Neural progenitor cell (in vitro differentiated cells): ENCODE data around the gene PDIA3. TPM values are rescaled to one million over a fixed set of nuclear protein-coding genes. Genes with fewer than 3 reads are reported as not detected.

ENCODE experiments used
- DNase-seq: peaks from one replicate; pipeline ENCODE4 v3.0.0-alpha.2; 2016; ENCODE audit warnings: low spot score
- H2AFZ ChIP-seq: fragments of 200-600 bp; sonication (generic); replicated peaks from 2 replicates; pipeline ENCODE4 v1.6.1; 2016; ENCODE audit warnings: antibody characterized with exemption
- H3F3A ChIP-seq: fragments of 200-600 bp; sonication (generic); 2 replicates; pipeline ENCODE4 v1.6.1; 2016; ENCODE audit warnings: antibody characterized with exemption, low read depth
- H3K27ac ChIP-seq: fragments of 200-600 bp; sonication (generic); 2 replicates; pipeline ENCODE4 v1.5.1; 2016; ENCODE audit warnings: mild to moderate bottlenecking
- H3K27me3 ChIP-seq: fragments of 200-600 bp; sonication (generic); 2 replicates; pipeline ENCODE4 v1.6.1; 2016; ENCODE audit warnings: mild to moderate bottlenecking, moderate library complexity
- H3K36me3 ChIP-seq: fragments of 200-600 bp; sonication (generic); 2 replicates; pipeline ENCODE4 v1.5.1; 2016
- H3K4me1 ChIP-seq: fragments of 200-600 bp; sonication (generic); 2 replicates; pipeline ENCODE4 v1.6.1; 2016; ENCODE audit warnings: mixed run types
- H3K4me2 ChIP-seq: fragments of 200-600 bp; sonication (generic); 2 replicates; pipeline ENCODE4 v1.6.1; 2016
- H3K4me3 ChIP-seq: fragments of 200-600 bp; sonication (generic); 2 replicates; pipeline ENCODE4 v1.5.1; 2016
- H3K79me2 ChIP-seq: fragments of 200-600 bp; sonication (generic); 2 replicates; pipeline ENCODE4 v1.6.1; 2016; ENCODE audit warnings: low read depth
- H3K9ac ChIP-seq: fragments of 200-600 bp; sonication (generic); 2 replicates; pipeline ENCODE4 v1.6.1; 2016
- H3K9me3 ChIP-seq: fragments of 200-600 bp; sonication (generic); 2 replicates; pipeline ENCODE4 v1.5.1; 2016; ENCODE audit warnings: low read depth
- H4K20me1 ChIP-seq: fragments of 200-600 bp; sonication (generic); 2 replicates; pipeline ENCODE4 v1.6.1; 2016; ENCODE audit warnings: low read depth
- H3K27ac Mint-ChIP-seq: 3 replicates; pipeline ENCODE4 v1.8.0; 2021; ENCODE audit warnings: mixed read lengths
- H3K27me3 Mint-ChIP-seq: 2 replicates; pipeline ENCODE4 v1.8.0; 2022; ENCODE audit warnings: low read depth, mild to moderate bottlenecking, inconsistent platforms, moderate library complexity, mixed read lengths; ENCODE audit not compliant: insufficient read depth
- H3K36me3 Mint-ChIP-seq: 3 replicates; pipeline ENCODE4 v1.8.0; 2021; ENCODE audit warnings: mixed read lengths
- H3K4me1 Mint-ChIP-seq: 3 replicates; pipeline ENCODE4 v1.8.0; 2021; ENCODE audit warnings: mixed read lengths
- H3K4me3 Mint-ChIP-seq: 3 replicates; pipeline ENCODE4 v1.8.0; 2021; ENCODE audit warnings: mild to moderate bottlenecking, moderate library complexity, mixed read lengths
- H3K9me3 Mint-ChIP-seq: 3 replicates; pipeline ENCODE4 v1.8.0; 2020; ENCODE audit warnings: mixed read lengths
- CTCF ChIP-seq: fragments of 200-600 bp; sonication (generic); IDR thresholded peaks from 2 replicates; pipeline ENCODE4 v1.5.1; 2017; ENCODE audit warnings: antibody characterized with exemption, mild to moderate bottlenecking
- EZH2 ChIP-seq: fragments of 200-600 bp; sonication (generic); IDR thresholded peaks from 2 replicates; pipeline ENCODE4 v1.6.1; 2017; ENCODE audit warnings: antibody characterized with exemption, mild to moderate bottlenecking, moderate library complexity
- EZH2phosphoT487 ChIP-seq: fragments of 200-600 bp; sonication (generic); IDR thresholded peaks from 2 replicates; pipeline ENCODE4 v1.6.1; 2017; ENCODE audit warnings: antibody characterized with exemption
- total RNA-seq: library from RNA; depleted of rRNA; stranded (reverse); fragments of >200 nt; gene quantifications from 2 replicates; pipeline ENCODE4 v1.2.3, GENCODE V29; 2015; ENCODE audit warnings: low replicate concordance

Gene PDIA3
- total RNA-seq, 1 donor from 2014 or later, result 315 TPM

- H3K27ac ChIP-seq, result no peak overlapping the region
- no peak overlapping the region for H2AFZ ChIP-seq
- no peak overlapping the region for H3K27ac Mint-ChIP-seq
- peaks cover 14% of the 10 kb centered on the region for H3K27me3 ChIP-seq
- peaks cover 5% of the 10 kb centered on the region for H3K27me3 Mint-ChIP-seq
- no peak overlapping the region for H3K9ac ChIP-seq
- H4K20me1 ChIP-seq, result peaks cover 16% of the 10 kb centered on the region
- peaks cover 83% of the 10 kb centered on the region for H3F3A ChIP-seq
- H3K4me1 Mint-ChIP-seq, result no peaks in the 10 kb centered on the region
- H3K4me2 ChIP-seq, result no peak overlapping the region
- H3K36me3 Mint-ChIP-seq, result peaks cover 35% of the 10 kb centered on the region
- H3K79me2 ChIP-seq, result no peaks in the 10 kb centered on the region
- H3K9me3 ChIP-seq, result no peaks in the 10 kb centered on the region
- peaks cover 34% of the 10 kb centered on the region for H3K36me3 ChIP-seq
- H3K4me1 ChIP-seq, result no peaks in the 10 kb centered on the region
- no peak overlapping the region for H3K4me3 Mint-ChIP-seq
- no peak overlapping the region for H3K4me3 ChIP-seq
- no peaks in the 10 kb centered on the region for H3K9me3 Mint-ChIP-seq
- TF ChIP-seq CTCF (no peak), EZH2 (no peak), EZH2phosphoT487 (no peak)
- DNase-seq, result no peak
Measured at GRCh38 chr15:43771816-43772215, 25.6 kb downstream of the PDIA3 start.

- no peak overlapping the region for H3K4me3 Mint-ChIP-seq
- no peak overlapping the region for H3K4me2 ChIP-seq
- peaks cover 35% of the 10 kb centered on the region for H3K36me3 Mint-ChIP-seq
- peaks cover 84% of the 10 kb centered on the region for H3F3A ChIP-seq
- H3K36me3 ChIP-seq, result peaks cover 34% of the 10 kb centered on the region
- H3K4me1 Mint-ChIP-seq, result no peaks in the 10 kb centered on the region
- H4K20me1 ChIP-seq, result peaks cover 16% of the 10 kb centered on the region
- no peaks in the 10 kb centered on the region for H3K4me1 ChIP-seq
- H3K9ac ChIP-seq, result no peak overlapping the region
- DNase-seq, result no peak
- peaks cover 5% of the 10 kb centered on the region for H3K27me3 Mint-ChIP-seq
- no peak overlapping the region for H3K27ac ChIP-seq
- H3K4me3 ChIP-seq, result no peak overlapping the region
- H2AFZ ChIP-seq, result no peak overlapping the region
- no peaks in the 10 kb centered on the region for H3K9me3 ChIP-seq
- H3K27ac Mint-ChIP-seq, result no peak overlapping the region
- no peak for TF ChIP-seq CTCF
- H3K9me3 Mint-ChIP-seq, result no peaks in the 10 kb centered on the region
- no peaks in the 10 kb centered on the region for H3K79me2 ChIP-seq
- peaks cover 19% of the 10 kb centered on the region for H3K27me3 ChIP-seq
Measured at GRCh38 chr15:43772624-43773023, 26.4 kb downstream of the PDIA3 start.

GRCh38 chr15:43774062-43774461 is 27.8 kb downstream of the PDIA3 start:
- H3K27ac Mint-ChIP-seq, result no peak overlapping the region
- H3K36me3 Mint-ChIP-seq, result peaks cover 24% of the 10 kb centered on the region
- H3K4me1 Mint-ChIP-seq, result no peaks in the 10 kb centered on the region
- no peak overlapping the region for H3K4me2 ChIP-seq
- no peak overlapping the region for H3K9ac ChIP-seq
- H3K27ac ChIP-seq, result no peak overlapping the region
- no peak overlapping the region for H2AFZ ChIP-seq
- peaks cover 16% of the 10 kb centered on the region for H4K20me1 ChIP-seq
- DNase-seq, result no peak
- H3K27me3 ChIP-seq, result peaks cover 19% of the 10 kb centered on the region
- no peaks in the 10 kb centered on the region for H3K9me3 Mint-ChIP-seq
- H3K9me3 ChIP-seq, result no peaks in the 10 kb centered on the region
- no peaks in the 10 kb centered on the region for H3K4me1 ChIP-seq
- H3F3A ChIP-seq, result peaks cover 71% of the 10 kb centered on the region
- TF ChIP-seq EZH2 (no peak), CTCF (no peak), EZH2phosphoT487 (no peak)
- no peak overlapping the region for H3K4me3 ChIP-seq
- H3K36me3 ChIP-seq, result peaks cover 28% of the 10 kb centered on the region
- no peak overlapping the region for H3K4me3 Mint-ChIP-seq
- H3K79me2 ChIP-seq, result no peaks in the 10 kb centered on the region
- H3K27me3 Mint-ChIP-seq, result peaks cover 7% of the 10 kb centered on the region
